Upper lobe of left lung (tissue), 4 donors: ENCODE results near the gene ATG4B.

Experiments
- CTCF ChIP-seq, 6 experiments: fragments of 450-650 bp in 4 of 6; fragments of 200-600 bp in 2 of 6; sonication (generic) in 2 of 6; IDR thresholded peaks; one replicate each; pipeline ENCODE4 v1.5.1; 2016 to 2019; ENCODE audit warnings: antibody characterized with exemption in 6 of 6
- EP300 ChIP-seq, 4 donors: sonication (generic); formaldehyde crosslinking; IDR thresholded peaks; one replicate each; pipeline ENCODE4 v1.5.1; 2017; ENCODE audit warnings: antibody characterized with exemption in 4 of 4, control low read depth in 2 of 4
- POLR2A ChIP-seq, 4 donors: fragments of 450-650 bp; IDR thresholded peaks; one replicate each; pipeline ENCODE4 v1.5.1; 2016 to 2017; ENCODE audit warnings: antibody characterized with exemption in 4 of 4, mild to moderate bottlenecking in 2 of 4
- POLR2AphosphoS5 ChIP-seq, 2 donors: sonication (generic); formaldehyde crosslinking; IDR thresholded peaks; one replicate each; pipeline ENCODE4 v1.5.1; 2017; ENCODE audit warnings: antibody characterized with exemption in 2 of 2

- TF ChIP-seq CTCF (IDR thresholded peaks at IDR 0.05) (no peak), EP300 (IDR thresholded peaks at IDR 0.05) (no peak), POLR2A (IDR thresholded peaks at IDR 0.05) (no peak), POLR2AphosphoS5 (IDR thresholded peaks at IDR 0.05) (no peak)
Measured at GRCh38 chr2:241618296-241618805, 19.1 kb upstream of the ATG4B start.
